GM12878 (cell line): ENCODE results near the gene ZNF668. TPM values are rescaled to one million over a fixed set of nuclear protein-coding genes. Genes with fewer than 3 reads are reported as not detected.

Source experiments
- BCL11A ChIP-seq: IDR thresholded peaks from 2 replicates; pipeline ENCODE4 v1.6.1; 2011; ENCODE audit warnings: low read depth, low read length
- BCL3 ChIP-seq: IDR thresholded peaks from 2 replicates; pipeline ENCODE4 v1.6.1; 2011; ENCODE audit warnings: borderline replicate concordance, low read depth, mild to moderate bottlenecking, moderate library complexity, low read length; ENCODE audit not compliant: insufficient read depth, poor library complexity, severe bottlenecking
- CREB1 ChIP-seq: IDR thresholded peaks from 2 replicates; pipeline ENCODE4 v1.6.1; 2012; ENCODE audit warnings: low read depth, mild to moderate bottlenecking, inconsistent platforms
- ETV6 ChIP-seq, 2 experiments: fragments of 450-650 bp in 1 of 2; IDR thresholded peaks in 1 of 2; conservative IDR thresholded peaks in 1 of 2; 2 replicates each; pipeline ENCODE4 v1.6.1; 2014; ENCODE audit warnings: antibody characterized with exemption in 1 of 2, borderline replicate concordance in 1 of 2, low read depth in 1 of 2, mild to moderate bottlenecking in 1 of 2, moderate library complexity in 1 of 2
- GABPA ChIP-seq: IDR thresholded peaks from 2 replicates; pipeline ENCODE4 v1.6.1; 2014; ENCODE audit warnings: antibody characterized with exemption, low read depth, mild to moderate bottlenecking, inconsistent platforms
- GATAD2B ChIP-seq: fragments of 450-650 bp; conservative IDR thresholded peaks from 2 replicates; pipeline ENCODE4 v1.6.1; 2017; ENCODE audit warnings: low read depth, mild to moderate bottlenecking, moderate library complexity
- KLF5 ChIP-seq: fragments of 450-650 bp; IDR thresholded peaks from 2 replicates; pipeline ENCODE4 v1.6.1; 2014; ENCODE audit warnings: mild to moderate bottlenecking; ENCODE audit not compliant: partially characterized antibody
- MAX ChIP-seq: IDR thresholded peaks from 2 replicates; pipeline ENCODE4 v1.6.1; 2012; ENCODE audit warnings: low read depth, low read length, improper control_type of control experiment
- MXI1 ChIP-seq: fragments of 150-350 bp; IDR thresholded peaks from 2 replicates; pipeline ENCODE4 v1.6.1; 2011; ENCODE audit warnings: low read depth, mild to moderate bottlenecking, inconsistent platforms, low read length, improper control_type of control experiment
- NR2C2 ChIP-seq: IDR thresholded peaks from 2 replicates; pipeline ENCODE4 v1.6.1; 2011; ENCODE audit warnings: borderline replicate concordance, low read depth; ENCODE audit not compliant: control insufficient read depth, insufficient read length
- POLR2AphosphoS2 ChIP-seq: IDR thresholded peaks from 2 replicates; pipeline ENCODE4 v1.6.1; 2011; ENCODE audit warnings: low read depth, mild to moderate bottlenecking, low read length, improper control_type of control experiment, moderate library complexity
- RFX5 ChIP-seq: IDR thresholded peaks from 2 replicates; pipeline ENCODE4 v1.6.1; 2011; ENCODE audit warnings: low read depth, low read length, improper control_type of control experiment
- RUNX3 ChIP-seq: IDR thresholded peaks from 2 replicates; pipeline ENCODE4 v1.6.1; 2012; ENCODE audit warnings: low read length, inconsistent platforms
- SMC3 ChIP-seq: IDR thresholded peaks from 2 replicates; pipeline ENCODE4 v1.6.1; 2011; ENCODE audit warnings: low read length, improper control_type of control experiment, borderline replicate concordance
- SPI1 ChIP-seq: IDR thresholded peaks from 2 replicates; pipeline ENCODE4 v1.6.1; 2011; ENCODE audit warnings: low read depth, mild to moderate bottlenecking, low read length, moderate library complexity, borderline replicate concordance; ENCODE audit not compliant: insufficient read depth
- SREBF1 ChIP-seq: IDR thresholded peaks from 2 replicates; pipeline ENCODE4 v1.6.1; 2012; ENCODE audit warnings: mild to moderate bottlenecking, low read length
- TARDBP ChIP-seq: IDR thresholded peaks from 2 replicates; pipeline ENCODE4 v1.6.1; 2016; ENCODE audit warnings: borderline replicate concordance
- TBL1XR1 ChIP-seq: IDR thresholded peaks from 2 replicates; pipeline ENCODE4 v1.6.1; 2012; ENCODE audit warnings: low read depth, low read length, improper control_type of control experiment
- ZNF207 ChIP-seq: fragments of 450-650 bp; IDR thresholded peaks from 2 replicates; pipeline ENCODE4 v1.6.1; 2014; ENCODE audit warnings: antibody characterized with exemption, mild to moderate bottlenecking, borderline replicate concordance
- polyA plus RNA-seq, 11 experiments: library from polyadenylated mRNA; depleted of rRNA in 4 of 11; unstranded in 6 of 11; stranded (reverse) in 5 of 11; fragments of >200 nt; fragmentation: Nextera tagmentation in 4 of 11; fragmentation: Illumina TruSeq in 1 of 11; extraction: Ambion mirVana in 4 of 11; extraction: Trizol in 1 of 11; gene quantifications; 1 replicate in 1 of 11; 2 replicates in 10 of 11; pipeline versions ENCODE4 v1.2.1 to v1.2.3, GENCODE V29; 2011 to 2016; ENCODE audit warnings: inconsistent platforms in 2 of 11, missing spikeins in 2 of 11, low read depth in 1 of 11
- total RNA-seq, 4 experiments: library from RNA; depleted of rRNA in 3 of 4; stranded (reverse); fragments of >200 nt in 3 of 4; fragmentation: Illumina TruSeq in 1 of 4; extraction: Trizol in 1 of 4; gene quantifications; 2 replicates each; pipeline versions ENCODE4 v1.2.1 to v1.2.3, GENCODE V29; 2013 to 2021
- TF ChIP-seq, protein P1 (sequence below): IDR thresholded peaks from 2 replicates; pipeline ENCODE4 v1.6.1; 2011; ENCODE audit warnings: borderline replicate concordance, low read depth, mild to moderate bottlenecking, moderate library complexity, mixed read lengths, low read length; ENCODE audit not compliant: insufficient read depth; ENCODE audit errors: extremely low read length
- TF ChIP-seq, protein P2 (sequence below): fragments of 450-650 bp; conservative IDR thresholded peaks from 2 replicates; pipeline ENCODE4 v1.6.1; 2017; ENCODE audit warnings: mild to moderate bottlenecking, moderate library complexity
- TF ChIP-seq, protein P3 (sequence below): IDR thresholded peaks from 2 replicates; pipeline ENCODE4 v1.6.1; 2012; ENCODE audit warnings: low read depth, low read length, improper control_type of control experiment

ZNF668 gene
- total and polyA plus RNA-seq, 10 of the 15 experiments (the other 5 are each of a cell fraction or from before 2014, with no cell fraction given) = 0.05 to 20.7 (median 10.0) TPM; not detected in 1

DNA sequence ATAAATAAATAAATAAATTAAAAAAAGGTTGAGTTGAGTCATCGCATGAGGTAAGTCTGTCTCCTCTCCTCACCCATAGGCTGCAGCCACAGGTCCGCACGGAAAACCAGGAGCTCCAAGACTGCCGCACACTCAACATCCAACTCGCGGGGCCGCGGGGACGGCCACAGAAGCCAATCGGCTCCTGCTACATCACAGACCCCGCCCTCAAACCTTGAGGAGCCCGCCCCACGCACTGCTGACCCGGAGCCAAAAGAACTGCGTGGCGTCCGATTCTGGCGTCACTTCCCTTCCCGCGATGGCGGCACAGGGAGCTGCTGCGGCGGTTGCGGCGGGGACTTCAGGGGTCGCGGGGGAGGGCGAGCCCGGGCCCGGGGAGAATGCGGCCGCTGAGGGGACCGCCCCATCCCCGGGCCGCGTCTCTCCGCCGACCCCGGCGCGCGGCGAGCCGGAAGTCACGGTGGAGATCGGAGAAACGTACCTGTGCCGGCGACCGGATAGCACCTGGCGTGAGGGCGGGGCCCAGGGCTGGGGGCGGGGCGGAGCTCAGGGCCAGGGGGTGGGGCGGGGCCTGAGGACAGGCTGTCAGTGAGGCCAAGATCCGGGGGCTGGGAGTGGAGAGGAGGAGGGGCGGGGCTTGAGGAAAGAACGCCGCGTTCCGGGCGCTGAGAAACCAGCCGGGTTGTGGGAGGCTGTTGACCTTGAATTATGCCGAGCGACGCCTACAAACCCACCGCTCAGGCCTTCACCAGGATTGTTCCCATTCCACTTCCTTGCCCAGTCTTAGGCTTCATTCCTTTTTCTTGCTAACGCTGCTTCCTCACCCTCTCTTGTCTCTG, 43.6 kb upstream of the ZNF668 start, which contains the start of gene KAT8 (continued):
- TF ChIP-seq BCL11A (no peak), TBL1XR1 (0 out of 2 replicates have a peak, but pooled peaks have one; percentile 24), ZNF207 (no peak), ETV6 (conservative IDR thresholded peaks at IDR 0.05 in 1 of 2, IDR thresholded peaks at IDR 0.05 in 1 of 2; ENCODE audit: borderline replicate concordance in 1 of 2, low read depth in 1 of 2) (no peak), SREBF1 (peak; percentile 77), MXI1 (peak; percentile 31; the same call in 1 of the 2 replicates), MAX (peak; percentile 10; the same call in 1 of the 2 replicates), TARDBP (peak; percentile 78; the same call in 1 of the 2 replicates), RFX5 (0 out of 2 replicates have a peak, but pooled peaks have one; percentile 32), RUNX3 (no peak), SPI1 (peak; percentile 24; the same call in 1 of the 2 replicates), GATAD2B (peak; percentile 48; the same call in 1 of the 2 replicates), KLF5 (peak; percentile 57), NR2C2 (peak; percentile 70), POLR2AphosphoS2 (peak; percentile 91), GABPA (peak; percentile 97), BCL3 (no peak), CREB1 (peak; percentile 97), SMC3 (0 out of 2 replicates have a peak, but pooled peaks have one; percentile 6)
- TF ChIP-seq, protein P1, sequence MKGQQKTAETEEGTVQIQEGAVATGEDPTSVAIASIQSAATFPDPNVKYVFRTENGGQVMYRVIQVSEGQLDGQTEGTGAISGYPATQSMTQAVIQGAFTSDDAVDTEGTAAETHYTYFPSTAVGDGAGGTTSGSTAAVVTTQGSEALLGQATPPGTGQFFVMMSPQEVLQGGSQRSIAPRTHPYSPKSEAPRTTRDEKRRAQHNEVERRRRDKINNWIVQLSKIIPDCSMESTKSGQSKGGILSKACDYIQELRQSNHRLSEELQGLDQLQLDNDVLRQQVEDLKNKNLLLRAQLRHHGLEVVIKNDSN = no peak
- TF ChIP-seq, protein P2, sequence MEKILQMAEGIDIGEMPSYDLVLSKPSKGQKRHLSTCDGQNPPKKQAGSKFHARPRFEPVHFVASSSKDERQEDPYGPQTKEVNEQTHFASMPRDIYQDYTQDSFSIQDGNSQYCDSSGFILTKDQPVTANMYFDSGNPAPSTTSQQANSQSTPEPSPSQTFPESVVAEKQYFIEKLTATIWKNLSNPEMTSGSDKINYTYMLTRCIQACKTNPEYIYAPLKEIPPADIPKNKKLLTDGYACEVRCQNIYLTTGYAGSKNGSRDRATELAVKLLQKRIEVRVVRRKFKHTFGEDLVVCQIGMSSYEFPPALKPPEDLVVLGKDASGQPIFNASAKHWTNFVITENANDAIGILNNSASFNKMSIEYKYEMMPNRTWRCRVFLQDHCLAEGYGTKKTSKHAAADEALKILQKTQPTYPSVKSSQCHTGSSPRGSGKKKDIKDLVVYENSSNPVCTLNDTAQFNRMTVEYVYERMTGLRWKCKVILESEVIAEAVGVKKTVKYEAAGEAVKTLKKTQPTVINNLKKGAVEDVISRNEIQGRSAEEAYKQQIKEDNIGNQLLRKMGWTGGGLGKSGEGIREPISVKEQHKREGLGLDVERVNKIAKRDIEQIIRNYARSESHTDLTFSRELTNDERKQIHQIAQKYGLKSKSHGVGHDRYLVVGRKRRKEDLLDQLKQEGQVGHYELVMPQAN = 0 out of 2 replicates have a peak, but pooled peaks have one; percentile 47
- TF ChIP-seq, protein P3, sequence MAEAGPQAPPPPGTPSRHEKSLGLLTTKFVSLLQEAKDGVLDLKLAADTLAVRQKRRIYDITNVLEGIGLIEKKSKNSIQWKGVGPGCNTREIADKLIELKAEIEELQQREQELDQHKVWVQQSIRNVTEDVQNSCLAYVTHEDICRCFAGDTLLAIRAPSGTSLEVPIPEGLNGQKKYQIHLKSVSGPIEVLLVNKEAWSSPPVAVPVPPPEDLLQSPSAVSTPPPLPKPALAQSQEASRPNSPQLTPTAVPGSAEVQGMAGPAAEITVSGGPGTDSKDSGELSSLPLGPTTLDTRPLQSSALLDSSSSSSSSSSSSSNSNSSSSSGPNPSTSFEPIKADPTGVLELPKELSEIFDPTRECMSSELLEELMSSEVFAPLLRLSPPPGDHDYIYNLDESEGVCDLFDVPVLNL = 0 out of 2 replicates have a peak, but pooled peaks have one; percentile 47
